HG03432 (cell line): ENCODE measurements around the gene GPR32.
"Not testable (repeated sequence)": the region's sequence is repeated elsewhere in the genome, so short reads cannot be mapped to it uniquely, and the experiment has no call there.

ENCODE experiments used
- ATAC-seq: cut with Tn5 transposase; IDR thresholded peaks from one replicate; pipeline ENCODE4 v1.9.1; 2021; ENCODE audit warnings: mild to moderate bottlenecking, moderate library complexity; ENCODE audit not compliant: unreplicated experiment

Gene GPR32

DNA sequence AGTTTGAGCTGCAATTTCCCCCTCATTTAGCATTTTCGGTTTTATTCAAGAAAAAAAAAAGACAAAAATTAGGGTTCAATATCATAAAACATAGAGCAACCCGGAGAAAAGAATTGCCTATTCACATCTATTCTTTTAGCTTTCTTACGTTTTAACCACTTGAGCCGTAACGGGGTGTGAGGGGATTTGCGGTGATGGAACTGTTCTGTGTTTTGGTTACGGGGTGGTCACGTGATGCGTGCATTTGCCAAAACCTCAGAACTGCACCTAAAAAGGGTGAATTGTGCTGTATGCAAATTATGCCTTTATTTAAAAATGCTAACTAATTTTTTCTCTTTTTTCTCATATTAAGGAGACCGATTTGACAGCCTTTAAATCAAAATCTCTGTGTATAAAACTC lies 25.0 kb upstream of the GPR32 start:
- no peak for ATAC-seq

DNA sequence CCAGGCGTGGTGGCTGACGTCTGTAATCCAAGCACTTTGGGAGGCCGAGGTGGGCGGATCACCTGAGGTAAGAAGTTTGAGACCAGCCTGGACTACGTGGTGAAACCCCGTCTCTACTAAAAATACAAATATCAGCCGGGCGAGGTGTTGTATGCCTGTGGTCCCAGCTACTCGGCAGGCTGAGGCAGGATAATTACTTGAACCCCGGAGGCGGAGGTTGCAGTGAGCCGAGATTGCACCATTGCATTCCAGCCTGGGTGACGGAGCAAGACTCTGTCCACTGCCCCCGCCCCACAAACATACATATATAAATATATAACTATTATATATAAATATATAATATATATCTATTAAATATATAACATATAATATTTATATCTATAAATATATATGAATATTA lies 23.1 kb upstream of the GPR32 start:
- ATAC-seq, result not testable (repeated sequence)

DNA sequence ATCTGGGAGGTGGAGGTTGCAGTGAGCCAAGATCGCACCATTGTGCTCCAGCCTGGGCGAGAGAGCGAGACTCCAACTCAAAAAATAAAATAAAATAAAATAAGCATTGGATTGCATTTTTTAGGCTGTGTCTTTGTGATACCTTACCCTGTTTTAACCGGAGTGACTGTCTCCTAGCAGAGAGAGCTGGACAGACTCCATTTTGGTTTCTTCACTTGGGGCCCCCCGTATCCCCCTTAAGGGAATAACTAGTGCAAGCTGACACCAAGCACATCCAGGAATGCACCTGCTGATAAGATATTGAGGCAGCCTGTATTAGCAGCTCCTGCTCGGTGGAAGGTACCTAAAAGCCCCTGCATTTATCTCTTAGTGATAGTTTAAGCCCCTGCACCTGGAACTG lies 20.8 kb upstream of the GPR32 start:
- no peak for ATAC-seq

DNA sequence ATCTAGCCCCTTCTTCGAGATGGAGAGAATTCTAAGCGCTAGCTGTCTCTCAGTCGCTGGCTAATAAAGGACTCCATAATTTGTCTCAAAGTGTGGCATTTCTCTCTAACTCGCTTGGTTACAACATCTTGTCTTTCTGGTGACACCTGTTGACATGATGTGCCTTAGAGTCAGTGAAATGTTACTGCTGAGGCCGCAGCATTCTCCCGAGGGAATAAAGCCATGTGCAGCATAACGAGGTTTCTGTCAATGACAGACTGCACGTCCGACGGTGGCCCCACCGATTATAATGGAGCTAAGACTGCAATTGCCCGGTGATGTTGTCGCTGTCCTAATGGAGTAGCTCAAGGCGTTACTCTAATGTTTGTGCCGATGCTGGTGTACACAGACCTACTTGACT lies 20.3 kb upstream of the GPR32 start:
- no peak for ATAC-seq

DNA sequence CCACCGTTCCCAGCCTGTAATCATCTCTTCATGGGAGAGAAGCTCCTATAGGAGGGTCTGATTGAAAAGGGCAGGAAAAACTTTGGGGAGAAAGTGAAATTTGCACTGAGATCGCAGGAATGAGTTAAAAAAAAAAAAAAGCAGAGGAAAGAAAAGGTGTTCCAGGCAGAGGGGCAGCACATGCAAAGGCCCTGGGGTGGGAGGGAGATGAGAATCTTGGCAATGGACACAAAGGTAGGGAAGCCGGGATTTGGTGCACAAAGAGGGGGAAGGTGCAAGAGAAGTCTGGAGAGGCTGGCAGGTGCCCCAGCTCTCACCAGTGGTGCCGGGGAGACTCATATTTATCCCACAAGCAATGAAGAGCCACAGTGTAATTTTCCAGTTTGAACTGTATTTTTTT lies 16.4 kb upstream of the GPR32 start:
- no peak for ATAC-seq

DNA sequence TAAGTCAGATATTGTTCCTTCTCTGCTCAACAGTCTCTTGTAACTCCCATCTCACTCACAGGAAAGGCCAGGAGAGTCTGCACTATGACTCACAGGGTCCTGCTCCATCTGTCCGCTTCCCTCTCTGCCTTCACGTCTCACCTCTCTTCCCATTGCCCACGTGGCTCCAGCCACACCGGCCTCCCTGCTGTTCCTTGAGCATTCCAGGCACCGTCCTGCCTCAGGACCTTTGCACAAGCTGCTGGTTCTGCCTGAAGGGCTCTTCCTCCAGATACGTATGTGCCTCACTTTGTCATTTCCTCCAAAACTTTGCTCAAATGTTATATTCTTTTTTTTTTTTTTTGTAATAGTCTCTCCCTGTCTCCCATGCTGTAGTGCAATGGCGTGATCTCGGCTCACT lies 14.0 kb upstream of the GPR32 start:
- not testable (repeated sequence) for ATAC-seq

DNA sequence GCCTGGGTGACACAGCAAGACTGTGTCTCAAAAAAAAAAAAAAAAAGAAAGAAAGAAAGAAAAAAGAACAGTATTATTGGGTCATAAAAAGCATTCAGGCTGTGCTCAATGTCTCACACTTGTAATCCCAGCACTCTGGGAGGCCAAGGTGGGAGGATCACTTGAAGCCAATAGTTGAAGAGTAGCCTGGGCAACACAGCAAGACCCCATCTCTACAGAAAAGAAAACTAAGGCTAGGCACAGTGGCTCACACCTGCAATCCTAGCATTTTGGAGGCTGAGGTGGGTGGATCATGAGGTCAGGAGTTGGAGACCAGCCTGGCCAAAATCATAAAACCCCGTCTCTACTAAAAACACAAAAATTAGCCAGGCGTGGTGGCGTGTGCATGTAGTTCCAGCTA lies 12.6 kb upstream of the GPR32 start:
- not testable (repeated sequence) for ATAC-seq

DNA sequence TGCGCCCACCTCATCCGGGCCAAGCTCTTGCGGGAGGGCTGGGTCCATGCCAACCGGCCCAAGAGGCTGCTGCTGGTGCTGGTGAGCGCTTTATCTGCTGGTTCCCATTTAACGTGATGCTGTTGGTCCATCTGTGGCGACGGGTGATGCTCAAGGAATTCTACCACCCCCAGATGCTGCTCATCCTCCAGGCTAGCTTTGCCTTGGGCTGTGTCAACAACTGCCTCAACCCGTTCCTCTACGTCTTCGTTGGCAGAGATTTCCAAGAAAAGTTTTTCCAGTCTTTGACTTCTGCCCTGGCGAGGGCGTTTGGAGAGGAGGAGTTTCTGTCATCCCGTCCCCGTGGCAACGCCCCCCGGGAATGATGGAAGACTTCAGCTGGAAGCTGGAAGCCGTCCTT lies 11.2 kb upstream of the GPR32 start:
- not testable (repeated sequence) for ATAC-seq

DNA sequence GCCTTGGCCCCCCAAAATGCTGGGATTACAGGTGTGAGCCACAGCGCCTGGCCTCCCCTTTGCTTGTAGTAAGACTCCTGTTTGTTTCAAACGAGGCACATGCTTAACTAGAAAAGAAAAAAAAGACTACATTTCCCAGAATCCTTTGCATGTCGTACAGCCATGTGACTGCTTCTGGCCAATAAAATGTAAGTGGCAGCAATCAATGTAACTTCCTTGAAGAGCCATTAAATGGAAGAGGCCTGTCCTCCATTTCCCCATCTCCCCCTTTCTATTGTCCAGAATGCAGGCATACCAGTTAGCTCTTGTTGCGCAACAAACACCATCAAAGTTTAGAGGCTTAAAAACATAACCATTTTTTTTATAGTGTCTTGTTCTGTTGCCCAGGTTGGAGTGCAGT lies 10.4 kb upstream of the GPR32 start:
- no peak for ATAC-seq

DNA sequence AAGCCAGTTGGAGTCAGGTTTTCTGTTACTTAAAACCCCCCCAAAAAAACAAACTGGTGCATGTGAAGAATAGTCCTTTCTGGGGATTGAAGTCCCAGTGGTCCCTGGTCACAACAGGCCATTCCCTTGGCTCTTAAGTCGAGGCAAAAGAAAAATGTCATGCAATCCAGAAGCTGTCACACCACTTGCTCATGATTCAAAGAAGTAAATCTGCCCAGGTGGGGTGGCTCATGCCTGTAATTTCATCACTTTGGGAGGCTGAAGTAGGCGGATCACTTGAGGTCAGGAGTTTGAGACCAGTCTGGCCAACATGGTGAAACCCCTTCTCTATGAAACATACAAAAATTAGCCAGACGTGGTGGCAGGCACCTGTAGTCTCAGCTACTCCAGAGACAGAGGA lies 8.8 kb upstream of the GPR32 start:
- ATAC-seq, result not testable (repeated sequence)

DNA sequence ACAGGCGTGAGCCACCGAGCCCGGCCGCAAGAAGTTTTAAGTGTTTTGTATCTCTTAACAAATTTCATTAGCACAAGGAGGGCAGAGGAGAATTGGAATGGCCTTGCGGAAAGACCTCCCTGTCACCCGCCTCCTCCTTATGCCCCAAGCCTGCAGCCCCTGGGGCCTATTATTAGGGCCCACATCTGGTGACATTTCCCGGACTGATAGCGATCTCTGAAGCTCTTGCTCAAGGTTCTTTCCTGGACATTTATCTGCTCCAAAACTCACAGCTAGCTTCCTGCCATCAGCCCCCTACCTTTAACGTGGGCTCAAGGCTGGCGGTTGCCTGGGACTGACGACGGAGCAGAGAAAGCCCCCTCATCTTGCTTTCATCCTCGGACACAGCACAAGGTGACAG lies 6.7 kb upstream of the GPR32 start:
- not testable (repeated sequence) for ATAC-seq

DNA sequence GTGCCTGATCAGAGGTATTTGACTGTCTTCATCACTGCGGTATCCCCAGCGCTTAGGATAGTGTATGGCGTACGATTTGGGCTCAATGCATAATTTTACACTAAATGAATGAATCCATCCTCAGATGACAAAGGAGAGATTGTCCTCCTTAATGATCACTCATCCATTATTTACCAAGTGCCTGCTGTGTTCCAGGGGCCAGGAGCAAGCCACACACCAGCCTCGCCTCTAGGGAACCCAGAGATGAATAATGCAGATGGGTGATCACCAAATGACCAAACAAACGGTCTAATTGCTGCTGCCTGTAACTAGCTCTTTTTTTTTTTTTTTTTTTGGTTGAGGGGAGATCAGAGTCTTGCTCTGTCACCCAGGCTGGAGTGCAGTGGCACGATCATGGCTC lies 5.9 kb upstream of the GPR32 start:
- no peak for ATAC-seq

DNA sequence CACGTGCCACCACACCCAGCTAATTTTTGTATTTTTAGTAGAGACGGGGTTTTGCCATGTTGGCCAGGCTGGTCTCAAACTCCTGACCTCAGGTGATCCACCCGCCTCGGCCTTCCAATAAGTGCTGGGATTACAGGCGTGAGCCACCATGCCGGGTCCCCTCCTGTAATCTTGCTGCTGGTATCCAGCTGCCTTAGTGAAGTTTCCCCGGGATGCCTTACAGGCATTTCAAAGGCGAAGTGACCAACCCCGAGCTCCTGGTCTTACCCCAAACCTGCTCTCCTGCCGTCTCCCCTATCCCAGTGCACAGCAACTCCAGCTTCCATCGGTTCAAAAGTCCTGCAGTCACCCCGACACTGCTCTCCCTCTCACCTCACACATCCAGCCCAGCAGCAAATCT lies 3.5 kb upstream of the GPR32 start:
- ATAC-seq, result not testable (repeated sequence)

DNA sequence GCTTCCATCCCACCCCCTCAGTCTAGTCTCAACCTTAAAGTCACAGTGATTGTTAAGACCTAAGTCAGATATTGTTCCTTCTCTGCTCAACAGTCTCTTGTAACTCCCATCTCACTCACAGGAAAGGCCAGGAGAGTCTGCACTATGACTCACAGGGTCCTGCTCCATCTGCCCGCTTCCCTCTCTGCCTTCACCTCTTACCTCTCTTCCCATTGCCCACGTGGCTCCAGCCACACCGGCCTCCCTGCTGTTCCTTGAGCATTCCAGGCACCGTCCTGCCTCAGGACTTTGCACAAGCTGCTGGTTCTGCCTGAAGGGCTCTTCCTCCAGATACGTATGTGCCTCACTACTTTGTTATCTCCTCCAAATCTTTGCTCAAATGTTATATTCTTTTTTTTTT lies 3.0 kb upstream of the GPR32 start:
- ATAC-seq, result not testable (repeated sequence)

DNA sequence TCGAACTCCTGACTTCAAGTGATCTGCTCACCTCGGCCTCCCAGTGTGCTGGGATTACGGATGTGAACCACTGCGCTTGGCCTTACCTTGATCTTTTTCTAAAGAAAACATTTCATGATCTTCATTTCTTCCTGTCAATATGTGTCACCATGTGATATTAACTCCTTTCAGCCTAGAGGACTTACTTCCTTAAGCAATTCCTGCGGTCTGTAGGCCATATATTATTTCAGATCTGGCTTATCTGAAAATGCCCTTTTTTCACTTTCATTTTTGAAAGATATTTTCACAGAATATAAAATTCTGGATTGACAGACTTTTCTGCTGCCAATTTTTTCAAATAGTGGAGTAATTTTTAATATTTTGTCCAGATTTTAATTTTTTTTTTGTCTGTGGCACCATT lies 2.0 kb upstream of the GPR32 start:
- no peak for ATAC-seq

DNA sequence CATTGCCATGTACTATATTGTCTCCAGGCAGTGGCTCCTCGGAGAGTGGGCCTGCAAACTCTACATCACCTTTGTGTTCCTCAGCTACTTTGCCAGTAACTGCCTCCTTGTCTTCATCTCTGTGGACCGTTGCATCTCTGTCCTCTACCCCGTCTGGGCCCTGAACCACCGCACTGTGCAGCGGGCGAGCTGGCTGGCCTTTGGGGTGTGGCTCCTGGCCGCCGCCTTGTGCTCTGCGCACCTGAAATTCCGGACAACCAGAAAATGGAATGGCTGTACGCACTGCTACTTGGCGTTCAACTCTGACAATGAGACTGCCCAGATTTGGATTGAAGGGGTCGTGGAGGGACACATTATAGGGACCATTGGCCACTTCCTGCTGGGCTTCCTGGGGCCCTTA lies 624 bp downstream of the GPR32 start:
- no peak for ATAC-seq

DNA sequence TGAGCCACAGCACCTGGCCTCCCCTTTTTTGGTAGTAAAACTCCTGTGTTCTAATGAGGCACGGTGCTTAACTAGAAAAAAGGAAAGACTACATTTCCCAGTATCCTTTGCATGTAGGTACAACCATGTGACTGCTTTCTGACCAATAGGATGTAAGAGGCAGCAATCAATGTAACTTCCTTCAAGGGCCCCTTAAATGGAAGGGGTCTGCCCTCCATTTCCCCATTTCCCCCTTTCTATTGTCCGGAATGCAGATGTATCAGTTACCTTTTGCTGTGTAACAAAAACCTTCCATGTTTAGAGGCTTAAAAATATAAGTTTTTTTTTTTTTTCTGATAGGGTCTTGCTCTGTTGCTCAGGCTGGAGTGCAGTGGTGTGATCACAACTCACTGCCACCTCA lies 2.2 kb downstream of the GPR32 start:
- ATAC-seq, result no peak

DNA sequence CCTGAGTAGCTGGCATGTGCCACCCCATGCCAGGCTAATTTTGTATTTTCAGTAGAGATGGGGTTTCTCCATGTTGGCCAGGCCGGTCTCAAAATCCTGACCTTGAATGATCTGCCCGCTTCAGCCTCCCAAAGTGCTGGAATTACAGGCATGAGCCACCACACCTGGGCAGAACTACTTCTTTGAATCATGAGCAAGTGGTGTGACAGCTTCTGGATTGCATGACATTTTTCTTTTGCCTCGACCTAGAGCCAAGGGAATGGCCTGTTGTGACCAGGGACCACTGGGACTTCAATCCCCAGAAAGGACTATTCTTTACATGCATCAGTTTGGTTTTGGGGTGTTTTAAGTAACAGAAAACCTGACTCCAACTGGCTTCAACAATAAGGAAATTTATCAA lies 2.6 kb downstream of the GPR32 start:
- not testable (repeated sequence) for ATAC-seq

DNA sequence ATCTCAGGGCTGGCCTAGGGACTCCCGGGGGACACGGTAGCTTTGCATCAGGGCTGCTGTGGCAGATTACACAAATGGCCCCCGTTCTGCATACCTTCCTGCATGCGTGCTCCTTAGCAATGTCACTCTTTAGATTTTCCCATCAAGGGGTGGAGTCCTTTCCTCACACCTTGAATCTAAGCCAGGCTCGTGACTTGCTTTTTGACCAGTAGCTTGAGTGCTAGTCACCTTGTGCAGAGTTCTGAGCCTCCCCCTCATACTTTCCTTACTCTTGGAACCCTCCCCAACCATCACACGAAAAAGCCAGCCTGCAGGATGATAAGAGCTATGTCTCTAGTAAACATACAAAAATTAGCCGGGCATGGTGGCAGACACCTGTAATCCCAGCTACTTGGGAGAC lies 3.2 kb downstream of the GPR32 start:
- ATAC-seq, result not testable (repeated sequence)

DNA sequence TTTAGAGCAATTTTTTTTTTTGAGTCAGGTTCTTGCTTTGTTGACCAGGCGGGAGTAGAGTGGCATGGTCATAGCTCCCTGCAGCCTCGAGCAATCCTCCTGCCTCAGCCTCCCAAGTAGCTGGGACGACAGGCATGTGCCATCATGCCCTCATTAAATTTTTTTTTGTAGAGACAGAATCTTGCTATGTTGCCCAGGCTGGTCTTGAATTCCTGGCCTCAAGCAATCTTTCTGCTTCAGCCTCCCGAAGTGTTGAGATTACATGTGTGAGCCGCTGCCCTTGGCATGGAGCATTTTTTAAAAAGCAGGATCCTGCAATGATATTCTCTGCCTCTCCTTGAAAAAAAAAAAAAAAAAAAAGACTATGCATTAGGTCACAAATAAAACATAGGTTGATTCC lies 5.9 kb downstream of the GPR32 start:
- no peak for ATAC-seq

DNA sequence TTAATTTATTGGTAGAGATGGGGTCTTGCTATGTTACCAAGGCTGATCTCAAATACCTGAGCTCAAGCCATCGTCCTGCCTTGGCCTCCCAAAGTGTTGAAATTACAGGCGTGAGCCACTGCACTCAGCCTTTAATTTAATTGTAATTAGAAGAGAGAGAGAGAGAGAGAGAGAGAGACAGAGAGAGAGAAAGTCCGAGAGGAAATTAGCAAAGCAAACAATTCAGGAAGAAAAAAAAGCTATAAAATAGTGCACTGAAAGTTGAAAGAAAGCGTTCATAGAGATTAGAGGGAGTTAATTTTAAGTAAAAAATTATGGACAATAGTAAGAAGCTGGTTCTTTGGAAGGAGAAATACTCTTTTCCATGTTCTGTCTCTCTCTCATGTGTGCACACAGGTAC lies 7.0 kb downstream of the GPR32 start:
- no peak for ATAC-seq

DNA sequence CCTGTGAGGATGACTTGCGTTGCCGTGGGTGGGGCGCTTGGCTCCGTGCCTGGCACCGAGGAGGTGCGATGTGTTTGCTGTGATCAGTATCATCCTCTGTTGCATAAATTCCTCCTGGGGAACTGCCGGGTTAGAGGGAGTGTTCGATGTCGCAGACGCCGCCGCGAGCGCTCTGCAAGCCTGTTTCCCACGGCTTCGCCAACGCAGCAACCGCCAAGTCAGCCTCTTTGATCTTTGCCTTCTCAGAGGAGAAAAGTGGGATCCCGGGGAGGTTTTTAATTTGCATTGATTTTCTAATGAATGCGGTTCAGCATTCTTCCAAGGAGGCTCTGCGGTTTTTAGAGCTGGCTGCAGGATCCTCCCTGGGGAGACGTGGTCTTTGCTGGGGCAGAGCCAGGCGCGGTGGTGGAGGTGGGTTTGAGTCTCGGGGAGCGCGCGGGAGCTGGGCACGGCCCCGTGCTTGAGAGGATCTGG lies 7.6 kb downstream of the GPR32 start:
- ATAC-seq, result no peak

DNA sequence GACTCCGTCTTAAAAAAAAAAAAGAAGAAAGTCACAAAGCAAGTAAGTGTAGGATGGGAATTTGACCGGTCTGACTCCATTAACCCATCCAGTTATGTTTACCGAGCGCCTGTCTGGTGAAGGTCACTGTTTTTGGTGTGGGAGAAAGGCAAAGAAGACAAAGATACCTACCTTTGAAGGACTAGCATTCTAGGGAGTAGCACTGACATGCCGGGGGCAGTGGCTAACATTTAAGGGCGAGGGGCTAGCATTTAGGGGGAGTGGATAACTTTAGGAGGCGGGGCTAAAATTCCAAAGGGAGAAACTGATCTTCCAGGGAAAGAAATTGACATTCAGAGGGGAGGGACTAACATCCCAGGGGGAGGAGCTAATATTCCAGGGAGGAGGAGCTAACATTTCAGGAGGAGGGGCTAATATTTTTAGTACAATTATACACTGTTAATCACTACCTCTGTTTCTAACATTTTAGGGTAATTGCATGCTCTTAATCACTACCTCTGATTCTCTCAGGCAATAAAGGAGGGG lies 8.7 kb downstream of the GPR32 start:
- ATAC-seq, result no peak
